Measurements from ENCODE around the gene QPCT. TPM values are rescaled to one million over a fixed set of nuclear protein-coding genes. Genes with fewer than 3 reads are reported as not detected.

Gene QPCT
- total RNA-seq, 1 donor from 2014 or later, result 6.9 TPM

- H3K27ac ChIP-seq, result no peak overlapping the region
- intact Hi-C loops (cut with DNase I), result no loop called here
- DNase-seq (ENCODE audit: extremely low spot score in 2 of 2), result no peak
- H3K9me3 ChIP-seq, result no peaks in the 10 kb centered on the region
- no peak for TF ChIP-seq CTCF (IDR thresholded peaks at IDR 0.05)
- TF ChIP-seq POLR2AphosphoS5 (IDR thresholded peaks at IDR 0.05; ENCODE audit: insufficient read depth in 1 of 2, low read depth in 1 of 2), result no peak
- no peak for TF ChIP-seq POLR2A (IDR thresholded peaks at IDR 0.05)
- H3K4me3 ChIP-seq, result no peak overlapping the region
- H3K4me1 ChIP-seq, result peaks cover 37% of the 10 kb centered on the region
- H3K36me3 ChIP-seq, result no peaks in the 10 kb centered on the region
- no peaks in the 10 kb centered on the region for H3K27me3 ChIP-seq
Observed at GRCh38 chr2:37315364-37315763, 29.1 kb upstream of the QPCT start.

GRCh38 chr2:37316181-37316580 is 28.2 kb upstream of the QPCT start:
- Histone ChIP-seq H3K36me3 (no peaks in the 10 kb centered on the region), H3K4me1 (peaks cover 40% of the 10 kb centered on the region), H3K9me3 (no peaks in the 10 kb centered on the region), H3K4me3 (no peak overlapping the region), H3K27ac (no peak overlapping the region), H3K27me3 (no peaks in the 10 kb centered on the region)
- no peak for TF ChIP-seq POLR2AphosphoS5 (IDR thresholded peaks at IDR 0.05; ENCODE audit: insufficient read depth in 1 of 2, low read depth in 1 of 2)
- intact Hi-C loops (cut with DNase I), result no loop called here
- DNase-seq (ENCODE audit: extremely low spot score in 2 of 2), result no peak

GRCh38 chr2:37317746-37318145 is 26.7 kb upstream of the QPCT start:
- intact Hi-C loops (cut with DNase I), result no loop called here
- no peak for DNase-seq (ENCODE audit: extremely low spot score in 2 of 2)
- no peak overlapping the region for H3K27ac ChIP-seq
- H3K4me3 ChIP-seq, result no peak overlapping the region
- TF ChIP-seq CTCF (IDR thresholded peaks at IDR 0.05) (no peak), POLR2AphosphoS5 (IDR thresholded peaks at IDR 0.05; ENCODE audit: insufficient read depth in 1 of 2, low read depth in 1 of 2) (no peak), POLR2A (IDR thresholded peaks at IDR 0.05) (no peak)
- H3K27me3 ChIP-seq, result no peaks in the 10 kb centered on the region
- H3K36me3 ChIP-seq, result no peaks in the 10 kb centered on the region
- peaks cover 42% of the 10 kb centered on the region for H3K4me1 ChIP-seq
- no peaks in the 10 kb centered on the region for H3K9me3 ChIP-seq

- no peak overlapping the region for H3K27ac ChIP-seq
- peaks cover 49% of the 10 kb centered on the region for H3K4me1 ChIP-seq
- H3K27me3 ChIP-seq, result no peaks in the 10 kb centered on the region
- H3K9me3 ChIP-seq, result no peaks in the 10 kb centered on the region
- H3K36me3 ChIP-seq, result no peaks in the 10 kb centered on the region
- intact Hi-C loops (cut with DNase I), result no loop called here
- H3K4me3 ChIP-seq, result no peak overlapping the region
- TF ChIP-seq POLR2A (IDR thresholded peaks at IDR 0.05) (no peak), CTCF (IDR thresholded peaks at IDR 0.05) (no peak), POLR2AphosphoS5 (IDR thresholded peaks at IDR 0.05; ENCODE audit: insufficient read depth in 1 of 2, low read depth in 1 of 2) (no peak)
- DNase-seq (ENCODE audit: extremely low spot score in 2 of 2), result no peak
Observed at GRCh38 chr2:37318401-37318800, 26.0 kb upstream of the QPCT start.

- intact Hi-C loops (cut with DNase I), result no loop called here
- H3K4me1 ChIP-seq, result peaks cover 46% of the 10 kb centered on the region
Observed at GRCh38 chr2:37319754-37320609, 24.4 kb upstream of the QPCT start.

More at GRCh38 chr2:37319754-37320609, 24.4 kb upstream of the QPCT start:
- no peaks in the 10 kb centered on the region for H3K36me3 ChIP-seq
- no peak overlapping the region for H3K4me3 ChIP-seq
- no peak overlapping the region for H3K27ac ChIP-seq
- DNase-seq (ENCODE audit: extremely low spot score in 2 of 2), result no peak
- H3K27me3 ChIP-seq, result no peaks in the 10 kb centered on the region
- TF ChIP-seq POLR2A (IDR thresholded peaks at IDR 0.05) (no peak), CTCF (IDR thresholded peaks at IDR 0.05) (no peak), POLR2AphosphoS5 (IDR thresholded peaks at IDR 0.05; ENCODE audit: insufficient read depth in 1 of 2, low read depth in 1 of 2) (no peak)
- no peaks in the 10 kb centered on the region for H3K9me3 ChIP-seq
